GM19099 (cell line): ENCODE data around the gene TBKBP1.

Source experiments
- POLR2A ChIP-seq: IDR thresholded peaks from 3 replicates; pipeline ENCODE4 v1.6.1; 2011; ENCODE audit warnings: low read depth; ENCODE audit not compliant: insufficient read length; ENCODE audit errors: extremely low read depth

The TBKBP1 gene

DNA sequence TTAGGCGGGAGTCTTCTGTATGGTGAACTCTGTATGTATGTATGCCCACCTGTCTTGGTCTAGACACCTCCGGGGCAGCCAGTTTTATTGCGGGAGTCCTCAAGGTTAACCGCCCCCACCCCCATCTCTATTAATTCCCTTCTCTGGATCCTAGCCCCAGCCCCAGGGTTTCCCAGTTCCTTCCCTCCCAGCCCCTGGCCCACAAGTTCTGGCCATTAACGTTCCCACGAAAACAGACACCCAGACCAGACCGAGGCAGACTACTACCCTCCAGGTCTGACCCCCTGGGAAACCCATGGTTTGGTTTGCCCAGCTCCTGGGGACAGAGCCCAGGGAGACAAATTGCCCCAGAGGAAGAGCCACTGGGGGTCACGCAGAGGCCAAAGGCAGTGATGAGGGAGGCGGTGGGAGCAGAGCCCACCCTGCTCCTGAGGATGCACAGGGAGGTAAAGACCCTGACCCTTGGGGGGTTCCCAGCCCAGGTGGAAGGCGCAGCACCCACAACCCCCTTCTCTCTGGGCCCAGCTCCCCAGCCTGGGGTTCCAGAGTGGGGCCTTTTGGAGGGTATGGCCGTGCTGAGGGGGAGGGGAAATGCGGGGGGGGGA lies 8.5 kb downstream of the TBKBP1 start:
- no peak for TF ChIP-seq POLR2A

DNA sequence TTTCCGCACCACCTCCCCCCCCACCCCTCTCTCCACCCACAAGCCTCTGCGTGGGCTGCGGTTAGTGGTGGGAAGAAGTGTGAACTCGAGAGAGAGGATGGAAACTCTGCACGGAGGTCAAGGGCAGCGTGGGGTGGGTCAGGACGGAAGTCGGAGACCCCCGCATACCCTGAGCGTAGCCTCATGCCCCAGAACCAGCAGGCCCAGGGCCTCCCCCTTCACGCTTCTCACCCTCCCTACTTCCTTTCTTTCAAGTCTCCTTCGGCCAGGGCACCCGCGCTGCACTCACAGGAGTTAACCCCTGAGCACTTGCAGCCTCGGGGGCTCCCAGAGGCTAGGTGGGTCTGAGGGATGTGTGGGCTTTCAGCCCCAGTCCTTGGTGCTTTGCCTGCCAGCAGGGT lies 9.2 kb downstream of the TBKBP1 start:
- no peak for TF ChIP-seq POLR2A

DNA sequence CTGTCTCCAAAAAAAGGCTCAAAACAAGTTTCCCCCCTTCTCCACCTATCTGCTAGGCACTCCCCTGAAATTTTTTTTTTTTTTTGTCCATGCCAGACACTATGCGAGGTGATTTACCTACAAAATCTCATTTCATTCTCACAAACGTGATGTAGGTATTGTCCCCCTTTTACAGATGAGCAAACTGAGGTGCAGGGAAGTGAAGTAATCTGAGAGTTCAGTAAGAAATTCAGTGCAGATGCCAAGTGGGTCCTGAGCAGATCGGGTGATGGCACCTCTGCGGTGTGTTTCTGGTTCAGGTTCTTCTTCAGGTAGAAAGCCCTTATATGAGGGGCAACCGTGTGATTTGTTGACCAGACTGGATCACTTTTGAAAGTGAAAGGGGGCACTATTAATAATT lies 9.7 kb downstream of the TBKBP1 start:
- TF ChIP-seq POLR2A = no peak

DNA sequence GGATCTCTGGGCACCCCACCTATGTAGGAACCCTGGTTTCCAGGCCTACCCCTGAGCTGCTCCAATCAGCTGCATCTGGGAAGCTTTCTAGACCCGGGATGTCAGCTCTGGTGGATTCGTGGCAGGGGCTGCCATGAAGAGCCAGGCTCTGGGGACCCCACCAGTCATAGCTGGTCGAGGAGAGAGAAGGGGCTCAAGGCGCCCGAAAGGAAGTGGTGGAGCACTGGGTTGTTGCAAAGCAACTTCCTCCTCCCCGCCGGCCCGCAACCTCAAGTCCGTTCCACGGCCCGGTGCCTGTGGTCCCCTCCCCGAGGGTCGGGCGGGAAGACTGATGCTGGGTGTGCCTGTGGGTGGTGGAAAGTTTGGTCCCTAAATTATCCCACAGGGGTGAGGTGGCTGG lies 10.2 kb downstream of the TBKBP1 start:
- no peak for TF ChIP-seq POLR2A

DNA sequence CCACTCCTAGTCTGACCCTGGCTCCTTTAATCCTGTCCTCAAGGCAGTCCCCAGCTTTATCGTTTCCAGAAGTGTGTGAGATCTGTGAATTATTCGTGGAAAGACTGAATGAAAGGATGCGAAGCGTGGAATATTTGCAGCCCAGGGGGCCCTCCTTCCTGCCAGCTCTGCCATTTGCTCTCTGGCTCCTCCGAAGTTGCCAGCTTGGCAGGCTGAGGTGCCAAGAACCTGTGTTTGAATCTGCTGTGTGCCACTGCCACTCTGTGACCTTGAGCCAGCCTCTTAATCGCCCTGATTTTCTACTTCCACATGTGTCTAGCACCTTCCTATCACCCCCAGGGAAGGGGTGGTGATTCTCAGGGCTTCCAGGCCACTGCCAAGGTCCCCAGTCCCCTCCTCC lies 10.8 kb downstream of the TBKBP1 start:
- no peak for TF ChIP-seq POLR2A

DNA sequence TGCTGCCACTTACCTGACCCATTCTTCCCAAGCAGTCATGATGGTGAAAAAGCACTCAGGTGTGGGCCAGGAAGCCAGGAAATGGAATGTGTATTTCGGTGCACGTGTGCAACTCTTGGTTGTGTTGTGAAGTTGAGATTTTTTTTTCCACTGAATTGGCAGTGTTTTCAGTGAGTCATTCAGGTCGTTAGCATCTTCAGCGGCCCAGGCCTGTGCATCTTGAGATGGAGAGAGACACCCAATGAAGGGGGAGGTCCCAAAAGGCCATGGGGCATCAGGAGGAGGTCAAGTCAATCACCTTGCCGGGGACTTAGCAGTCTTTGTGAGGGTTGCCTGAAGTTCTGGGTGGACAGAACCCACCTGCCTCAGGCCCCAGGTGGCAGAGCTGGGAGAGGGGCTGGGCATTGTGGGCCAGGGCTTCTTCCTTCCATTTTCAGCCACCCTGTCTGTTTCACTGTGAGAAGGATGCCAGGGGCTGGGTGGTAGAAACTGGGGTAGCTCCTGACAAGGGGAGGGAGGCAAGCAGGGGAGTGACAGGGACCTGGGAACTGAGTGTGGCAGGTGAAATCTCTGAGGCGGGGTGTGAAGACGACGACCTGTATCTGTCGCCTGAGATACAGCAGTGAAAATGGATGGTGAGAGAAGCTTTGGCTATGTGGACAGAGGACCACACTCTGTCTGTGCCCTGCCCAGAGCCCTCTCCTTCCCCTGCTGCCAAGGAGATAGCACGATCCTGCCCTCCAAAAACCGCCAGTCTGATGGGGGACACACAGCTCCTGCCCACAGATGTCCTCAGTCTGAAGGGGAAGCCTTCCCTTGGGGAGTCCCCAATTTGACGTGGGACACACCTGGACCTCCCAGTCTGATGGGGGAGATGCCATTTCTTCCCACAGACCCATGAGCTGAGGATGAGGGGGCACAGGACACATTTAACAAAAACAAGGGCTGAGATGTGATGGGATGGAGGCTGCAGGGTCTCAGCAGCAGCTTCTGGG lies 11.9 kb downstream of the TBKBP1 start:
- no peak for TF ChIP-seq POLR2A

DNA sequence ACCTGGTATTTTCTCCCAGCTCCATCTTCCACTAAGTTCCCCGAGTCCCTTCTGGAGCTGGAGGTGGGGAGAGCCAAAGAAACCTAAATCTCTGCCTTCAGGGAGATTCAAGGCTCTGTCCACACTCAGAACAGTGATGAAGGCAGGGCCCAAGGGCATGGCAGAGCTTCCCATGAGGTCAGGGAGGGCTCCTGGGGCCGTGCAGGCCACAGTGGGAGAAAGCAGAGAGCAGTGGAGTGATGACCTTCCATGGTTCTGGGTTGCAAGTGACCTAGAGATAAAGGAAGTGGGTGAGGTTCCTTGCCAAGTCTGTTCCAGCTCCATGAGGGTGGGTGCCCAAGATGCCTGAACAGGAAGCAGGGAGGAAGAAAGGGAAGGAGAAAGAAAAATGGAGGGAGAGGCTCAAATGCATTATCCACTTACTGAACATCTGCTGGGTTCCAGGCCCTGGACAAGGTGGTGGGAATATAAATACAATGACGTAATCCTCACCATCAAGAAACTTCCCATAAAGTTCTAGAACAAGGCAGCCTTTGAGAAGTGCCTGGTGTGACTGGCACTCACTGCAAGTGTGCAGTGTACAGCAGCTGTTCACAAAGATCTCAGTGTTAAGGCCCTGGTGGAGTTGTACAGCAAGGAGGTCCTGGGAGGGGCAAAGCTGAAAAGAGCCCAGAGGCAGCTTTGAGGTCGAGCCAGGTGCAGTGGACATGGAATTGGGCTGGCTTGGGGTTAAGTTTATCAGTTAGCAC lies 13.3 kb downstream of the TBKBP1 start:
- TF ChIP-seq POLR2A = no peak

DNA sequence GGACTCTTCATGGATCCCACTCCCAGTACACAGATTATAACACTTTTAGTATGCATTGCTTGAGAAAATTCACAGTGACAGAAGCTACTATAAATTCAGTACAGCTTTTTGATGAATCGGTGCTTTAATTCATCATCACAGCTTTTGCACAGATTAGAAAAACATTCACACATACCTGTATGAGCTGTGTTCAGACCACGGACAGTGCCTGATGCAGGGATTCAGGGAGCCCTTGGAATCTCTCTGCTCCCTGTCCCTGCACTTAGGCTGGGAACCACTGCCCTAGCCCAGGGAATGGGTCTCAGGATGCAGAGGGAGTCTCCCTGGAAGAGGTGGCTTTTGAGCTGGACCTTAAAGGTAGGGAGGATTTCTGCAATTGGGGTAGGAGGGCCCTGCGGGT lies 13.9 kb downstream of the TBKBP1 start:
- TF ChIP-seq POLR2A = no peak

DNA sequence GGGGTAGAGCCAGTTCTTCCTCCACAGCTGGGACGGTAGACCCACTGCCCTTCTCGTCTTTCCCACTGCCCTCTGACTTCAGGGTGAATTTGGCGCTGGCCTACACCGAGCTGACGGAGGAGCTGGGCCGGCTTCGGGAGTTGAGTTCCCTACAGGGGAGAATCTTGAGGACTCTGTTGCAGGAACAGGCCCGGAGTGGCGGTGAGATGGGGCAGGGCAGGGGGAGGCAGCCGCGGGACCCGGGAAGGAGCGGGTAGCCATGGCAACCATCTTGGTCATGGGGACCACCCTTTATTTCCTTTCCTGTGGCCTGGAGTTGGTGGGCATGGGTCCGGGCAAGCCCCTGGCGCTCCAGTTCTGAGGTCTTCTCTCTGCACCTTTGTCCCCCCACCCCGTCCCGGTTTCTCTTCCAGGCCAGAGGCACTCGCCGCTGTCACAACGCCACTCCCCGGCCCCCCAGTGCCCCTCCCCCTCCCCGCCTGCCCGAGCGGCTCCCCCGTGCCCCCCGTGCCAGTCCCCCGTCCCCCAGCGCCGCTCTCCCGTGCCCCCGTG lies 14.4 kb downstream of the TBKBP1 start:
- no peak for TF ChIP-seq POLR2A

DNA sequence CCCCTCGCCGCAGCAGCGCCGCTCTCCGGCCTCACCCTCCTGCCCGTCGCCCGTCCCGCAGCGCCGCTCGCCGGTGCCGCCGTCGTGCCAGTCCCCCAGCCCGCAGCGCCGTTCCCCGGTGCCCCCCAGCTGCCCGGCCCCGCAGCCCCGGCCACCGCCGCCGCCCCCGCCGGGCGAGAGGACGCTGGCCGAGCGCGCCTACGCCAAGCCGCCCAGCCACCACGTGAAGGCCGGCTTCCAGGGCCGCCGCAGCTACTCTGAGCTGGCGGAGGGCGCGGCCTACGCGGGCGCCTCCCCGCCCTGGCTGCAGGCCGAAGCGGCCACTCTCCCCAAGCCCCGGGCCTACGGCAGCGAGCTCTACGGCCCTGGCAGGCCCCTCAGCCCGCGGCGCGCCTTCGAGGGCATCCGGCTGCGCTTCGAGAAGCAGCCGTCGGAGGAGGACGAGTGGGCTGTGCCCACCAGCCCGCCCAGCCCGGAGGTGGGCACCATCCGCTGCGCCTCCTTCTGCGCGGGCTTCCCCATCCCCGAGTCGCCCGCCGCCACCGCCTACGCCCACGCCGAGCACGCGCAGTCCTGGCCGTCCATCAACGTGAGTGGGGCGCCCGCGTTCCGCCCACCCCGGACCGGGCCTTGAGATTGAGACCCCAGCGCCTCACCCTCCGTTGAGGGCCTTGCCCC lies 15.0 kb downstream of the TBKBP1 start:
- no peak for TF ChIP-seq POLR2A

DNA sequence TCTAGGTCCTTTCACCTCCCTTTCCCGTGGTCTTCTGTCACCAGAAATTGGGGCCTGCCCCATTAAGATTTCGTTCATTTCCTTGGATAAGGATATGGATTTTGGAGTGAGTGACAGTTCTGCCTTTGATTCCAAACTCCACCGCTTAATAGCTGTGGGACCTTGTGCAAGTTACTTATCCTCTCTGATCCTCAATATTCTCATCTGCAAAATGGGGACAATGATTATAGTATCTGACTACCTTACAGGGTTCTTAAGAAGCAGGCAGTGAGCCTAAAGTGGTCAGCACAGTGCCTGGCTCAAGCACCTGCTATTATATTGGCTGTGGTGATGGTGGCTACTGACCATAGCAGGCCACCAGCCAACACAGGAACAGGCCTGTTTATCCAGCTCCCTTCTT lies 15.6 kb downstream of the TBKBP1 start:
- no peak for TF ChIP-seq POLR2A

DNA sequence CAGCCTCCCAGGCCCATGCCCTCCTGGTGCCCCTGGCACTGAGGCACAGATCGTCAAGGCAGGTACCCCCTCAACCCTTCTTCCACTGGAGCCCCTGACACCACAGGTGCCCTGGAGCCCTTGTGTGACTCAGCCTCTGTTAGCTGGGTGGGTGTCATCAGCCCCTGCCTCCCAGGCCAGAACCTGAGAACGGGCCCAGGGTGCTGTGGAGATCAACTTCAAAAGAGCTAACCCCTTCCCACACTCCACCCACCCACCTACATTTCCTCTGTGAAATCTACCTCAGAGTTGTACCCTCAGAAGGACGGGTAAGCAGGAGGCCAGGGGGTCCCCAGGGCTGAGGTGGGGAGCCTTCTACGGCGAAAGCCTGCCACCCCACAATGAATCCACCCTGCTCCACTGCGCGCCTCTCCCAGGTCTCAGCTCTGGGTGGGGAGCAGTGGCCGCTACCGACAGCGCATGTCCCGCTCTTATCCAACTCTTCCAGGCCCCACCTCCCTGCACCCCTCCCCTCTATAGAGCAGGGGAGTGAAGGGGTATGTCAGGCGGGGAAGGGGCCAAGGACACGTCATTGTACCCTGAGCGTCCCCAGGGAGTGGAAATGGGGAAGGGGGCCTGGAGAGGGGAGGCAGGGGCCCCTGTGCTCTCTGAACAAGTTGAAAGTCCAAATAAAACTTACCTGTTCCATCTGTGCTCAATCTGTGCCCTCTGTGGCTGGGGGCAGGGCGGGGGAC lies 17.6 kb downstream of the TBKBP1 start:
- no peak for TF ChIP-seq POLR2A

DNA sequence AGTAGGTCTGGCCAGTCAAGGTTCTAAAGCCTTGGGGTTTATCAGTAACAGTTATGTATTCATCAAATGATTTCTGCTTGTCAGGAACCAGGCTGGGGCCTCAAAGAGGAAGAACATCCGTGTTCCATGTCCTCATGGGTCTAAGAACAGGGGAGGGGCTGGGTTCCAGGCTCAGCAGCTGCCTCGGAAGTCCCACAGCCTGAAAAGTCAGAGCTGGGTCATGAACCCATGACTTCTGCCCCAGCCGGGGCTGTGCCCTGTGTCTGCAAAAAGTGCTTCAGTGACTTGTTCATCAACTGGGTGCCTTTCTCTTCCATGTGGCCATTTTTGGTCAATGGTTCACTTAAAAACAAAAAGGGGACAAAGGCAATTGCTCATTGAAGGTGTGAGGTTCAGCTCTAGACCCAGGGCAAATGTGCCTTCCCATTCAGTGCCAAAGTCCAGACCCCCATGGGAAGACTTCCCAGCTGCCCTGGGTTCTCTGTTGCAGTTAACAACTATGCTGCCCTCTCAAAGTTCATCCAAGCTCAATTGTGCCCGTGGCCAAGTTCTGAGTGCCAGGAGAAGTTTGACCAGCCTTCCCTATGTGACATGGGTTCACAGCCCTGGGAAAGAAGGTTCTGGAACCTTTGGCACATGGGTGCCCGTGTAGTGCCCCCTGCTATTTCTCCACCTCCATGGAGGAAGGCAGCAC lies 18.5 kb downstream of the TBKBP1 start:
- TF ChIP-seq POLR2A = no peak
